GM12872 (cell line): ENCODE data around the gene NDOR1.

Source experiments
- CTCF ChIP-seq: IDR thresholded peaks from 3 replicates; pipeline ENCODE4 v1.5.1; 2011; ENCODE audit warnings: low read depth, mild to moderate bottlenecking, low read length, moderate library complexity; ENCODE audit not compliant: insufficient read depth

Gene NDOR1

DNA sequence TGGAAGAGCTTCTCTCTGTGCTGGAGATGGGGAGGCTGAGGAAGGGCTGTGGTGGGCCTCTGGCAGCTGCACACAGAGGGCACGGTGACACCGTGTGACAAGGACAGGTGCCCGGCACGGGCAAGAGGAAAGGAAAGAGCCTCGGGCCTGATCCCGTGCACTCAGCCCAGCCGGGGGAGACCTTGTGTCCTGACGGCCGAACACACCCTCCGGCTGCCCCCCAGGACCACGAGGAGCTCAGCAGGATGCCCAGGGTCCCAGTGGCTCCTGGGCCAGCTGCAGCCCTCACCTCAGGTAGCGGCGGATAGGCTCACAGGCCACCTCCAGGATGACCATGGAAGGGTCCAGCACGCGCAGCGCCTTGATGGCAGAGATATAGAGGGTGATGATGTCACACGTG is 22.7 kb upstream of the NDOR1 start:
- no peak for TF ChIP-seq CTCF

DNA sequence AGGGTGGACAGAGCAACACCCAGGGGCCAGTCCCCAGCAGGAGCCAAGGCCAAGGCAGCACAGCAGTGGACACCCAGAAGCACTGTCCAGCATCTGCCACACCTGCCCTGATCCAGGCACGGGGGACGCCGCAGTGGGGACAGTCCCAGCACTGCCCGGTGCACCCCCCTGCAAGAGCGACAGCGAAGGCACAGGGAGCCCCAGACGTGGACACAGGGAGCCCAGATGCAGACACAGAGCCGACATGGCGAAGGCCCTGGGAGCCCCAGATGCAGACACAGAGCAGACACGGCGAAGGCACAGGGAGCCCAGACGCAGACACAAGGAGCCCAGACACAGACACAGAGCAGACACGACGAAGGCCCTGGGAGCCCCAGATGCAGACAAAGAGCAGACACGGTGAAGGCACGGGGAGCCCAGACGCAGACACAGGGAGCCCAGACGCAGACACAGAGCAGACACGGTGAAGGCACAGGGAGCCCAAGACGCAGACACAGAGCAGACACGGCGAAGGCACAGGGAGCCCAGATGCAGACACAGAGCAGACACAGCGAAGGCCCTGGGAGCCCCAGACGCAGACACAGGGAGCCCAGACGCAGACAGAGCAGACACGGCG is 21.4 kb upstream of the NDOR1 start:
- TF ChIP-seq CTCF, result no peak

GRCh38 chr9:137184881-137185660 is 20.4 kb upstream of the NDOR1 start:
- TF ChIP-seq CTCF, result no peak

DNA sequence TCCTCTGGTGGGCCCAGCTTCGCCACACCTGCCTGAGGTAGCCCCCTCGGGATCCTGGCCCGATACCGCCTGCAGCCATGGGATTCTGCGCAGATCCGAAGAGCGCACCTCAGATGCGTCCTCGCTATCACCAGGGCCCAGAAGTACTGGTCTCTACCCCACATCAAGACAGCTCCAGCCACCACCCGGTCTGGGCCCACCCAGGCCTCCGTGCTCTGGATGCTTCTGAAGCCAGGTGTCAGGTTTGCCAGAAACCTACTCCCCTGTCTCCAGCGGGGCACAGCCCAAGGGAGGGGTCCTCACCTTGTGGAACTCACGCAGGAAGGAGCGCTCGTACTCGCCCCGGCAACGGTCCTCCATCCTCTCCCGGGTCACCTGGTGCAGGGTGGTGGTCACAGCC is 19.6 kb upstream of the NDOR1 start:
- TF ChIP-seq CTCF, result no peak

- TF ChIP-seq CTCF, result no peak
These were observed 19.1 kb upstream of the NDOR1 start for GRCh38 chr9:137186385-137186784.

GRCh38 chr9:137187386-137187785 is 18.1 kb upstream of the NDOR1 start:
- TF ChIP-seq CTCF, result no peak

- TF ChIP-seq CTCF, result no peak
These were observed 17.4 kb upstream of the NDOR1 start for GRCh38 chr9:137188086-137188489.
